Measurements from ENCODE around the gene TTBK1.
A peak's percentile ranks its signal among the peaks of the same experiment; 100 is the strongest.

TTBK1 gene

GRCh38 chr6:43256670-43257366 lies 13.5 kb downstream of the TTBK1 start:
- DNase-seq = no peak

GRCh38 chr6:43257367-43258145 lies 14.3 kb downstream of the TTBK1 start:
- DNase-seq = no peak

GRCh38 chr6:43258180-43258579 lies 14.9 kb downstream of the TTBK1 start:
- DNase-seq = no peak

GRCh38 chr6:43258807-43259686 lies 15.8 kb downstream of the TTBK1 start:
- no peak for DNase-seq

GRCh38 chr6:43260791-43261190 lies 17.5 kb downstream of the TTBK1 start:
- no peak for DNase-seq

GRCh38 chr6:43261198-43261597 lies 17.9 kb downstream of the TTBK1 start:
- DNase-seq = no peak

GRCh38 chr6:43262000-43262779 lies 18.9 kb downstream of the TTBK1 start:
- DNase-seq = no peak

GRCh38 chr6:43262780-43263313 lies 19.6 kb downstream of the TTBK1 start:
- no peak for DNase-seq

- peak; percentile 77 for DNase-seq
Observed at GRCh38 chr6:43263314-43264178, 20.3 kb downstream of the TTBK1 start.

- DNase-seq = no peak
Observed at GRCh38 chr6:43264599-43265145, 21.4 kb downstream of the TTBK1 start.

- DNase-seq = no peak
Observed at GRCh38 chr6:43265564-43265963, 22.3 kb downstream of the TTBK1 start.

- DNase-seq = no peak
Observed at GRCh38 chr6:43267619-43268354, 24.5 kb downstream of the TTBK1 start.

- DNase-seq = no peak
Observed at GRCh38 chr6:43268355-43268700, 25.0 kb downstream of the TTBK1 start.

- no peak for DNase-seq
Observed at GRCh38 chr6:43268782-43269272, 25.5 kb downstream of the TTBK1 start.

- no peak for DNase-seq
Observed at GRCh38 chr6:43269273-43270007, 26.2 kb downstream of the TTBK1 start.

GRCh38 chr6:43271103-43271815 lies 28.0 kb downstream of the TTBK1 start:
- no peak for DNase-seq

- DNase-seq = no peak
Observed at GRCh38 chr6:43271944-43272343, 28.7 kb downstream of the TTBK1 start.

GRCh38 chr6:43273707-43274106 lies 30.4 kb downstream of the TTBK1 start:
- DNase-seq = no peak

Data from right hindlimb (tissue), 1 donor.